ENCODE measurements around the gene DRAXIN. TPM values are rescaled to one million over a fixed set of nuclear protein-coding genes. Genes with fewer than 3 reads are reported as not detected.
"Not testable (repeated sequence)": the region's sequence is repeated elsewhere in the genome, so short reads cannot be mapped to it uniquely, and the experiment has no call there.

DRAXIN gene
- 1 to 10 TPM in 1 of 3 donors, under 1 TPM in 2; 0.80 to 1.3 (median 0.89) TPM for polyA plus RNA-seq (ENCODE audit: insufficient read length in 3 of 3)

GRCh38 chr1:11691302-11691914 lies at the start of gene DRAXIN:
DRAXIN (plus strand) TSS chr1:11691710; CDS start chr1:11706259, 14,549 bp downstream.
- no peak for DNase-seq (ENCODE audit: low read depth in 3 of 3, low spot score in 2 of 3)

GRCh38 chr1:11641776-11642305 lies 49.7 kb upstream of the DRAXIN start:
- DNase-seq (ENCODE audit: low read depth in 3 of 3, low spot score in 2 of 3): no peak

GRCh38 chr1:11642418-11643017 lies 49.0 kb upstream of the DRAXIN start:
- DNase-seq (ENCODE audit: low read depth in 3 of 3, low spot score in 2 of 3): not testable (repeated sequence)

- no peak for DNase-seq (ENCODE audit: low read depth in 3 of 3, low spot score in 2 of 3)
Observed at GRCh38 chr1:11643782-11644181, 47.7 kb upstream of the DRAXIN start.

- no peak for DNase-seq (ENCODE audit: low read depth in 3 of 3, low spot score in 2 of 3)
Observed at GRCh38 chr1:11645270-11645669, 46.2 kb upstream of the DRAXIN start.

- no peak for DNase-seq (ENCODE audit: low read depth in 3 of 3, low spot score in 2 of 3)
Observed at GRCh38 chr1:11645670-11646265, 45.7 kb upstream of the DRAXIN start.

- no peak for DNase-seq (ENCODE audit: low read depth in 3 of 3, low spot score in 2 of 3)
Observed at GRCh38 chr1:11646317-11646716, 45.2 kb upstream of the DRAXIN start.

- no peak for DNase-seq (ENCODE audit: low read depth in 3 of 3, low spot score in 2 of 3)
Observed at GRCh38 chr1:11647333-11647732, 44.2 kb upstream of the DRAXIN start.

- DNase-seq (ENCODE audit: low read depth in 3 of 3, low spot score in 2 of 3): no peak
Observed at GRCh38 chr1:11648039-11648438, 43.5 kb upstream of the DRAXIN start.

GRCh38 chr1:11648732-11649158 lies 42.8 kb upstream of the DRAXIN start:
- DNase-seq (ENCODE audit: low read depth in 3 of 3, low spot score in 2 of 3): no peak

- DNase-seq (ENCODE audit: low read depth in 3 of 3, low spot score in 2 of 3): no peak
Observed at GRCh38 chr1:11649237-11649623, 42.3 kb upstream of the DRAXIN start.

GRCh38 chr1:11649624-11650330 lies 41.7 kb upstream of the DRAXIN start:
- DNase-seq (ENCODE audit: low read depth in 3 of 3, low spot score in 2 of 3): no peak

- DNase-seq (ENCODE audit: low read depth in 3 of 3, low spot score in 2 of 3): no peak
Observed at GRCh38 chr1:11650331-11650991, 41.0 kb upstream of the DRAXIN start.

GRCh38 chr1:11651017-11651416 lies 40.5 kb upstream of the DRAXIN start:
- DNase-seq (ENCODE audit: low read depth in 3 of 3, low spot score in 2 of 3): no peak

- no peak for DNase-seq (ENCODE audit: low read depth in 3 of 3, low spot score in 2 of 3)
Observed at GRCh38 chr1:11652203-11652780, 39.2 kb upstream of the DRAXIN start.

- DNase-seq (ENCODE audit: low read depth in 3 of 3, low spot score in 2 of 3): no peak
Observed at GRCh38 chr1:11653101-11653860, 38.2 kb upstream of the DRAXIN start.

GRCh38 chr1:11653861-11654136 lies 37.7 kb upstream of the DRAXIN start:
- DNase-seq (ENCODE audit: low read depth in 3 of 3, low spot score in 2 of 3): no peak

GRCh38 chr1:11654137-11654938 lies 37.2 kb upstream of the DRAXIN start, which contains the start of the genes FBXO2 and FBXO44:
FBXO2 (minus strand) TSS chr1:11654429; CDS start chr1:11654340, 89 bp downstream.
FBXO44 (plus strand) TSS chr1:11654877; CDS start chr1:11655836, 959 bp downstream.
- no peak for DNase-seq (ENCODE audit: low read depth in 3 of 3, low spot score in 2 of 3)

Measured in right renal cortex interstitium (tissue), 3 donors.